Stimulated activated naive CD8-positive, alpha-beta T cell treated with anti-CD3 and anti-CD28 coated beads, Interleukin-15, Interleukin-2, amounts not matched to agents 100 ng/mL and 50 ng/mL, for 24 hours (primary cell): Measurements from ENCODE around the gene ZMYND15.

ENCODE experiments used
- H3K27ac Mint-ChIP-seq: one replicate; pipeline ENCODE4 v1.8.0; 2021; ENCODE audit warnings: mild to moderate bottlenecking, mixed read lengths
- H3K27me3 Mint-ChIP-seq: one replicate; pipeline ENCODE4 v1.8.0; 2021; ENCODE audit warnings: mixed read lengths
- H3K36me3 Mint-ChIP-seq: one replicate; pipeline ENCODE4 v1.8.0; 2021; ENCODE audit warnings: low read depth, mixed read lengths
- H3K4me1 Mint-ChIP-seq: one replicate; pipeline ENCODE4 v1.8.0; 2021; ENCODE audit warnings: low read depth, mixed read lengths
- H3K4me3 Mint-ChIP-seq: one replicate; pipeline ENCODE4 v1.8.0; 2021; ENCODE audit warnings: mild to moderate bottlenecking, mixed read lengths
- H3K9me3 Mint-ChIP-seq: one replicate; pipeline ENCODE4 v1.8.0; 2021; ENCODE audit warnings: mixed read lengths

The ZMYND15 gene

GRCh38 chr17:4743898-4744297, 4.3 kb downstream of the ZMYND15 start:
- H3K27me3 Mint-ChIP-seq, result peaks cover 14% of the 10 kb centered on the region
- H3K36me3 Mint-ChIP-seq, result no peaks in the 10 kb centered on the region
- H3K4me3 Mint-ChIP-seq, result no peak overlapping the region
- H3K27ac Mint-ChIP-seq, result no peak overlapping the region
- H3K9me3 Mint-ChIP-seq, result no peaks in the 10 kb centered on the region
- peaks cover 25% of the 10 kb centered on the region for H3K4me1 Mint-ChIP-seq

DNA sequence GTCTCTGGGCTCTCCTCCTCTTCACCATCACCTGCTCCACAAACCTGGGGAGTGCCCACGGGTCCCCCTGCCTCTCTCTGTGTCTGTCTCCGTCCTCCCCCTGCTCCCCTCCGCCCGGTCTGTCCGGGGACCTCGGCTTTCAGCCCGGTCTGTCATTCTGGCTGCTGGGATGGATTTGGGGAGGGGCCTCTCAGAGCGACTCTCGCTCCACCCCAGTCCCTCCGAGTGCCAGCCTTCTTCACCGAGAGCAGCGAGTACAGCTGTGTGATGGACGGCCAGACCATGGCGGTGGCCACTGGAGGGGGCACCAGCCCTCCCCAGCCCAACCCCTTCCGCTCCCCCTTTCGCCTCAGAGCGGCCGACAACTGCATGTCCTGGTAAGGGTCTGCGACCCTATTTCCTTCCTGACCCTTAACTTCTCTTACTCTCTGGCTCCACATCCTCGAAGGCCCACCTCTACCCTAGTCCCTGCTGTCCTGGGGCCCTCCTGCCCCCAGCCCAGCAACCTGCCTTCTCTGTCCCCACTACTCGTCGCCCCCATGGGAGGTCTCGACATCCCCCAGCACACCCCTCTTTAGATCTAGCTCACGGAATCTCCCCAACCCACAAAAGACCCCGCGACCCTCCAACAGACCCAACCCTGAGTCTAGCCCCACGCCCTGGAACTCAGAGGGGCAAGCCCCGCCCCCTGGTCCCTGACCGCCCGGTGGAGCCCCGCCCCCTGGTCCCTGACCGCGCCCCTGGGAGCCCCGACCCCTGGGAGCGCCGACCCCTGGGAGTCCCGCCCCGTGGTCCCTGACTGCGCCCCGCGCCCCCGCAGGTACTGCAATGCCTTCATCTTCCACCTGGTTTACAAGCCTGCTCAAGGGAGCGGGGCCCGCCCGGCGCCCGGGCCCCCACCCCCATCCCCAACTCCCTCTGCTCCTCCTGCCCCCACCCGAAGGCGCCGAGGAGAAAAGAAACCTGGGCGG, 5.7 kb downstream of the ZMYND15 start:
- Mint-ChIP-seq H3K27ac (no peak overlapping the region), H3K4me1 (peaks cover 18% of the 10 kb centered on the region), H3K9me3 (no peaks in the 10 kb centered on the region), H3K36me3 (no peaks in the 10 kb centered on the region), H3K4me3 (no peak overlapping the region), H3K27me3 (peaks cover 13% of the 10 kb centered on the region)

GRCh38 chr17:4747847-4748246, 8.2 kb downstream of the ZMYND15 start:
- no peak overlapping the region for H3K27ac Mint-ChIP-seq
- peaks cover 17% of the 10 kb centered on the region for H3K27me3 Mint-ChIP-seq
- H3K4me1 Mint-ChIP-seq, result peaks cover 16% of the 10 kb centered on the region
- no peaks in the 10 kb centered on the region for H3K36me3 Mint-ChIP-seq
- H3K9me3 Mint-ChIP-seq, result no peaks in the 10 kb centered on the region
- peak overlapping the region; percentile 23 for H3K4me3 Mint-ChIP-seq

- Mint-ChIP-seq H3K4me1 (peaks cover 16% of the 10 kb centered on the region), H3K27ac (no peak overlapping the region), H3K9me3 (no peaks in the 10 kb centered on the region), H3K36me3 (no peaks in the 10 kb centered on the region), H3K4me3 (no peak overlapping the region), H3K27me3 (peaks cover 17% of the 10 kb centered on the region)
Observed at GRCh38 chr17:4748686-4749085, 9.1 kb downstream of the ZMYND15 start.

- H3K36me3 Mint-ChIP-seq, result no peaks in the 10 kb centered on the region
- no peak overlapping the region for H3K27ac Mint-ChIP-seq
- H3K4me1 Mint-ChIP-seq, result peaks cover 12% of the 10 kb centered on the region
- no peak overlapping the region for H3K4me3 Mint-ChIP-seq
- peaks cover 24% of the 10 kb centered on the region for H3K27me3 Mint-ChIP-seq
- H3K9me3 Mint-ChIP-seq, result no peaks in the 10 kb centered on the region
Observed at GRCh38 chr17:4750606-4751005, 11.0 kb downstream of the ZMYND15 start.

GRCh38 chr17:4751932-4752331, 12.3 kb downstream of the ZMYND15 start:
- Mint-ChIP-seq H3K9me3 (no peaks in the 10 kb centered on the region), H3K27me3 (peaks cover 24% of the 10 kb centered on the region), H3K27ac (no peak overlapping the region), H3K4me3 (no peak overlapping the region), H3K4me1 (peaks cover 12% of the 10 kb centered on the region), H3K36me3 (no peaks in the 10 kb centered on the region)

- H3K4me3 Mint-ChIP-seq, result no peak overlapping the region
- H3K9me3 Mint-ChIP-seq, result no peaks in the 10 kb centered on the region
- H3K36me3 Mint-ChIP-seq, result no peaks in the 10 kb centered on the region
- H3K27ac Mint-ChIP-seq, result no peak overlapping the region
- peaks cover 23% of the 10 kb centered on the region for H3K27me3 Mint-ChIP-seq
- peaks cover 3% of the 10 kb centered on the region for H3K4me1 Mint-ChIP-seq
Observed at GRCh38 chr17:4753392-4753791, 13.8 kb downstream of the ZMYND15 start.

GRCh38 chr17:4759776-4760236, 20.2 kb downstream of the ZMYND15 start:
- no peaks in the 10 kb centered on the region for H3K9me3 Mint-ChIP-seq
- no peaks in the 10 kb centered on the region for H3K36me3 Mint-ChIP-seq
- no peak overlapping the region for H3K4me3 Mint-ChIP-seq
- no peak overlapping the region for H3K27ac Mint-ChIP-seq
- H3K27me3 Mint-ChIP-seq, result peaks cover 11% of the 10 kb centered on the region
- H3K4me1 Mint-ChIP-seq, result no peaks in the 10 kb centered on the region

- Mint-ChIP-seq H3K9me3 (no peaks in the 10 kb centered on the region), H3K27ac (no peak overlapping the region), H3K36me3 (no peaks in the 10 kb centered on the region), H3K4me3 (no peak overlapping the region), H3K27me3 (peaks cover 4% of the 10 kb centered on the region), H3K4me1 (no peaks in the 10 kb centered on the region)
Observed at GRCh38 chr17:4764595-4764994, 25.0 kb downstream of the ZMYND15 start.

DNA sequence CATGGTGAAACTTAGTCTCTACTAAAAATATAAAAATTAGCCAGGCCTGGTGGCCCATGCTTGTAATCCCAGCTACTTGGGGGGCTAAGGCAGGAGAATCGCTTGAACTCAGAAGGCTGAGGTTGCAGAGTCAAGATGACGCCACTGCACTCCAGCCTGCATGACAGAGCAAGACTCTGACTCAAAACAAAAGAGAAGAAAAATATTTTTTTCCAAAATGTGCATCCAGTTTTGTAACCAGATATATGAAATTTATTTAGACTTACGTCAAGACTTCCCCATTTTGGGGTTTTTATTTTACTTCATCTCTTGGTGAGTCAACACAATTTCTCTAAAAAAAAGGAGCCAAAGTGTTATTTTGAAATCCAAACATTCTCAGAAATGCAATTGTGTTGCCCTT, 26.6 kb downstream of the ZMYND15 start:
- no peaks in the 10 kb centered on the region for H3K9me3 Mint-ChIP-seq
- H3K27me3 Mint-ChIP-seq, result no peaks in the 10 kb centered on the region
- H3K4me3 Mint-ChIP-seq, result no peak overlapping the region
- peaks cover 4% of the 10 kb centered on the region for H3K4me1 Mint-ChIP-seq
- no peaks in the 10 kb centered on the region for H3K36me3 Mint-ChIP-seq
- H3K27ac Mint-ChIP-seq, result no peak overlapping the region

DNA sequence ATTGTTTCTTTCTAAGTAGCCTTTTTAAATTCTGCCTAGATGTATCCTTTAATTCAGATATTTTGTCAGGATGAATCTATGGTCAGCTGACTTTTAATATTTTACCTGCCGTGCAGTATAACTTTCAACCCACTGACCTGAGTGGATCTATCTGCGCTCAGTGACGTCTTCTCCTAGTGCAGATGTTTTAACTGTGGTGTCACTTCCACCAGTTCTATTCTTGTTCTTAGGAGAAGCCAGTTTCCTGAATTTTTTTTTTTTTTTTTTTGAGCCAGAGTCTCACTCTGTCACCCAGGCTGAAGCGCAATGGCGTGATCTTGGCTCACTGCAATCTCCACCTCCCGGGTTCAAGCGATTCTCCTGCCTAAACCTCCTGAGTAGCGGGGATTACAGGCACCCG, 27.1 kb downstream of the ZMYND15 start:
- Mint-ChIP-seq H3K36me3 (no peaks in the 10 kb centered on the region), H3K4me1 (peaks cover 6% of the 10 kb centered on the region), H3K27ac (no peak overlapping the region), H3K9me3 (no peaks in the 10 kb centered on the region), H3K4me3 (no peak overlapping the region), H3K27me3 (no peaks in the 10 kb centered on the region)

DNA sequence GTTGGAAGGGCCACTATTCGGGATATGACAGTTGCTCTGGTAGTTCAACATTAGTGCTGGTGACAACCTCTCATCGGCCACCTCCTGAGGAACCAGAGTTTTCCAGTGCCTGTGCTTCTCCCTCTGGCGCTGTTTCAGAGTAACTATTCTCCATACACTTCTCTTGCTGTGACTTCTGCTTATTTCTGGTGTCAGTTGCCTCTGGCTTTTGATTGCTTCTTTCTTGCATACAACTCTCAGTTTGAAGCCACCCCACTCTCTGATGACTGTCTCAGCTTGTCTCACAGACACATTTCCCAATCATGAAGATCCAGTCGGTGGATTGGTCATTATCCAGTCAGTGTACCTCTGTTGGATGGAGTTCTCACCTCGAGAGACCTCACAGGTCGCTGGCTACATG, 28.7 kb downstream of the ZMYND15 start:
- Mint-ChIP-seq H3K4me1 (peaks cover 8% of the 10 kb centered on the region), H3K27me3 (no peaks in the 10 kb centered on the region), H3K9me3 (no peaks in the 10 kb centered on the region), H3K4me3 (no peak overlapping the region), H3K36me3 (no peaks in the 10 kb centered on the region), H3K27ac (no peak overlapping the region)

GRCh38 chr17:4769628-4770027, 30.0 kb downstream of the ZMYND15 start:
- Mint-ChIP-seq H3K9me3 (no peaks in the 10 kb centered on the region), H3K4me3 (no peak overlapping the region), H3K27ac (no peak overlapping the region), H3K27me3 (no peaks in the 10 kb centered on the region), H3K4me1 (peaks cover 8% of the 10 kb centered on the region), H3K36me3 (no peaks in the 10 kb centered on the region)

GRCh38 chr17:4771519-4772234, 32.0 kb downstream of the ZMYND15 start, which contains the start of gene TM4SF5:
TSS of gene TM4SF5 (plus strand) at chr17:4771886. CDS start at chr17:4771923, 37 bp downstream.
- H3K27me3 Mint-ChIP-seq, result no peaks in the 10 kb centered on the region
- no peaks in the 10 kb centered on the region for H3K36me3 Mint-ChIP-seq
- peaks cover 8% of the 10 kb centered on the region for H3K4me1 Mint-ChIP-seq
- H3K4me3 Mint-ChIP-seq, result no peak within 1 kb of the TSS
- no peak within 1 kb of the TSS for H3K27ac Mint-ChIP-seq
- no peaks in the 10 kb centered on the region for H3K9me3 Mint-ChIP-seq

GRCh38 chr17:4772235-4772613, 32.6 kb downstream of the ZMYND15 start:
- Mint-ChIP-seq H3K27ac (no peak overlapping the region), H3K27me3 (no peaks in the 10 kb centered on the region), H3K4me1 (peaks cover 8% of the 10 kb centered on the region), H3K36me3 (no peaks in the 10 kb centered on the region), H3K4me3 (no peak overlapping the region), H3K9me3 (no peaks in the 10 kb centered on the region)
